ENCODE data around the gene BCL2L1. TPM values are rescaled to one million over a fixed set of nuclear protein-coding genes. Genes with fewer than 3 reads are reported as not detected.

BCL2L1 gene
- total RNA-seq, 1 experiment from 2014 or later, result 226 TPM

- Histone ChIP-seq H2AFZ (ENCODE audit: low read depth, low read length, poor library complexity, severe bottlenecking) (no peak overlapping the region), H3K36me3 (ENCODE audit: control insufficient read depth in 1 of 2, insufficient read depth in 2 of 2, low read length in 2 of 2) (peaks cover 12 to 47% of the 10 kb centered on the region in 2 experiments), H3K9me2 (ENCODE audit: insufficient read depth) (no peaks in the 10 kb centered on the region), H3K4me3 (replicated peaks in 1 of 2; ENCODE audit: low read depth in 1 of 2, low read length in 2 of 2) (no peak overlapping the region), H3K79me2 (ENCODE audit: insufficient read depth, low read length) (peaks cover 100% of the 10 kb centered on the region), H3K9ac (ENCODE audit: low read length) (0 out of 2 replicates have a peak overlapping the region, but pooled peaks have one; percentile 3), H3K9me3 (ENCODE audit: control insufficient read depth in 1 of 2, insufficient read depth in 1 of 2, low read depth in 1 of 2, low read length in 2 of 2) (no peaks in the 10 kb centered on the region), H3K4me2 (ENCODE audit: low read length) (no peak overlapping the region), H3K27me3 (ENCODE audit: insufficient read depth, low read length) (no peaks in the 10 kb centered on the region), H3K27ac (ENCODE audit: low read depth, low read length) (peak overlapping the region; percentile 20; the same call in 1 of the 2 replicates), H4K20me1 (ENCODE audit: insufficient read depth) (no peaks in the 10 kb centered on the region; the same call in 1 of the 2 replicates), H3K4me1 (ENCODE audit: control insufficient read depth in 1 of 2, insufficient read depth in 2 of 2, low read length in 2 of 2) (peaks cover 49 to 93% of the 10 kb centered on the region in 2 experiments)
- ChIA-PET RAD21 (ENCODE audit: low non-redundant PET in 1 of 2, low total read pairs in 2 of 2, uncharacterized antibody in 2 of 2, unreplicated experiment in 2 of 2) (no interaction called here), POLR2A (no interaction called here), CTCF (interaction anchor here (1.3 kb wide), 1 partner anchor 21 kb away, joined by 5 read pairs; no protein-coding TSS in a partner anchor)
- ATAC-seq (no peak), DNase-seq (ENCODE audit: low read depth, low spot score) (no peak)
- no peak for TF ChIP-seq POLR2AphosphoS5 (IDR thresholded peaks at IDR 0.05; ENCODE audit: low read depth, low read length)
- TF ChIP-seq YY1 (IDR thresholded peaks at IDR 0.05; ENCODE audit: extremely low read depth, insufficient replicate concordance, low read depth, low read length), result no peak
- no peak for TF ChIP-seq CTCF (IDR thresholded peaks at IDR 0.05 in 2 of 3, conservative IDR thresholded peaks at IDR 0.05 in 1 of 3; ENCODE audit: borderline replicate concordance in 1 of 3, insufficient read depth in 1 of 3, low read depth in 2 of 3, low read length in 2 of 3)
- no peak for TF ChIP-seq POLR2A (IDR thresholded peaks at IDR 0.05; ENCODE audit: borderline replicate concordance, extremely low read depth, insufficient read depth, insufficient read length)
- TF ChIP-seq FOSL1 (IDR thresholded peaks at IDR 0.05; ENCODE audit: low read depth), result no peak
- TF ChIP-seq JUND (IDR thresholded peaks at IDR 0.05), result no peak
- no peak for TF ChIP-seq ZBTB33 (IDR thresholded peaks at IDR 0.05; ENCODE audit: extremely low read depth, insufficient replicate concordance, low read length)
- TF ChIP-seq ELF1 (IDR thresholded peaks at IDR 0.05; ENCODE audit: borderline replicate concordance, low read depth), result no peak
- no peak for TF ChIP-seq SIN3A (IDR thresholded peaks at IDR 0.05; ENCODE audit: low read depth)
- BruUV-seq (replicated peaks), result no TSS peak
- intact Hi-C loops (cut with micrococcal nuclease), result no loop called here
Observed at GRCh38 chr20:31682927-31683326, 39.7 kb downstream of the BCL2L1 start.

Measured in HCT116 (cell line).